NOMO-1 (cell line): ENCODE results near the gene CNTNAP5.

Experiments used
- DNase-seq, 2 experiments: peaks; one replicate each; lab custom pipeline; 2025; ENCODE audit not compliant: unreplicated experiment in 2 of 2; lab: John Stamatoyannopoulos, UW

CNTNAP5 gene

DNA sequence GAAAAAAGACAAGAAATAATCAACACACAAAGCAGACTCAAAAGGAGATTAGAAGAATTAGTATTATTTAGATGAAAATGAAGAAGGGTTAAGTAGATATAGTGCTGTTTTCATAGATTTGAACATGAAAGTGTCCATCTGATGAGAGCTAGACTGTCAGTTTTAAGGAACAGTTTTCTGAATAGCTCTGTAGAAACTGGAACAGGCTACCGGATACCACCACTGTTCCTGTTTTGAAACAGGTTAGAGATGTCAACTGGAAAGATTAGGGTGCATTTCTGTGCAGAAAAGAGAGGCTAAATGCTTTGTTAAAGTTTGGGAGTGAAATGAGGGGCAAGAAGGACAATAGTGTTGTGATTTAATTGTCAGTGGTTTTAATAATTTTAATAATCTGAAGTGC, 908.8 kb downstream of the CNTNAP5 start:
- no peak for DNase-seq

DNA sequence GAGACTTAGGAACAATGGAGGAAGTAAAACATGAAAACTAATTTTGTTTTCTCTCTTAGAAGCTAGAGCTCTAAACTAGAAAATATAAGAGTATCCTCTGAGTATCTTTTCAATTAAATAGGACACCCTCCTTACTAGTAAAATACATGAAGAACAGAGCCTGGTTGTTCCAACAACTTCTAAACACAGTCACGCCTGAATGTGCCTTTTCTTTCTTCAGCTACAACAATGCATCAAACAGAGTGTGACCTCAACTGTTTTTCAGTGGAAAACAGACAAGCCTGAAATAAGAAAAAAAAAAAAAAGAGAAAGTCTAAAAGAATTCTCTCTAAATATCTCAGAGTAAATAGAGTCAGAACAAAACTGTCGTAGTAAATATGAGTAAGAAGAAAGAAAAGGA, 928.8 kb downstream of the CNTNAP5 start:
- no peak for DNase-seq

DNA sequence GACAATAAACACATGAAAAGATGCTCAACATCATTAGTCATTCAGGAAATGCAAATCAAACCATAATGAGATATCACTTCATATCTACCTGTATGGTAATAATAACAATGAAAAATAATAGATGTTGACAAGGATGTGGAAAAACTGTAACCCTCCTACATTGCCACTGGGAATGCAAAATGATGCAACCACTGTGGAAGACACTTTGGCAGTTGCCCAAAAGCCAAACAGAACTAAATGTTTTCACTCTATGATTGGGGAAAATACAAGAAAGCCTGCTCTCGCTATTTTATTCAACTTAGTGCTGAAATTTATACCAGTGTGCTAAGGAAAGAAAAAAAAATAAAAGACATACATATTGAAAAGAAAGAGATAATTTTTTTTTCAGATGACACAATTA, 934.5 kb downstream of the CNTNAP5 start:
- no peak for DNase-seq

DNA sequence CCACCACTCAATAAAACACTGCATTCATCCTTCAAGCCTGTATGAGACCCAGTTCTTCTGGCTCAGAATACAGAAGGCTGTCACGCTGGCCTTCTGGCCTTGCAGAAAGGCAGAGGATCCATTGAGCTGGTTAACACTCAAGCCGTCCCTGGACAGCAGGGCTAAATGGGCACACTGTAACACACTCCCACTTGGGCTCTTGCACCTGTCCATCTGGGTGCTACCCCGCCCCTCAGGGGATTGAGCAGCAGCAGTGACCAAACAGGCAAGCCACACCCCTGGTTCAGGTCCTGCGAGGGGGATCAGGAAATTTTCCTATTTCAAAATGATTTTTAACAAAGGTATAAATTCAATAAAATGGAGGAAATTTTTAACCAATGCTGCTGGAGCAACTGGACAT, 936.0 kb downstream of the CNTNAP5 start:
- no peak for DNase-seq
